GM12874 (cell line): ENCODE data around the gene KIF22.

Experiments
- TF ChIP-seq, protein P1 (sequence below): IDR thresholded peaks from 2 replicates; pipeline ENCODE4 v1.5.1; 2011; ENCODE audit warnings: low read depth, mild to moderate bottlenecking, control low read depth, low read length, moderate library complexity; ENCODE audit not compliant: insufficient read depth

Gene KIF22

GRCh38 chr16:29842732-29843346 lies 52.3 kb downstream of the KIF22 start:
- TF ChIP-seq, protein P1, sequence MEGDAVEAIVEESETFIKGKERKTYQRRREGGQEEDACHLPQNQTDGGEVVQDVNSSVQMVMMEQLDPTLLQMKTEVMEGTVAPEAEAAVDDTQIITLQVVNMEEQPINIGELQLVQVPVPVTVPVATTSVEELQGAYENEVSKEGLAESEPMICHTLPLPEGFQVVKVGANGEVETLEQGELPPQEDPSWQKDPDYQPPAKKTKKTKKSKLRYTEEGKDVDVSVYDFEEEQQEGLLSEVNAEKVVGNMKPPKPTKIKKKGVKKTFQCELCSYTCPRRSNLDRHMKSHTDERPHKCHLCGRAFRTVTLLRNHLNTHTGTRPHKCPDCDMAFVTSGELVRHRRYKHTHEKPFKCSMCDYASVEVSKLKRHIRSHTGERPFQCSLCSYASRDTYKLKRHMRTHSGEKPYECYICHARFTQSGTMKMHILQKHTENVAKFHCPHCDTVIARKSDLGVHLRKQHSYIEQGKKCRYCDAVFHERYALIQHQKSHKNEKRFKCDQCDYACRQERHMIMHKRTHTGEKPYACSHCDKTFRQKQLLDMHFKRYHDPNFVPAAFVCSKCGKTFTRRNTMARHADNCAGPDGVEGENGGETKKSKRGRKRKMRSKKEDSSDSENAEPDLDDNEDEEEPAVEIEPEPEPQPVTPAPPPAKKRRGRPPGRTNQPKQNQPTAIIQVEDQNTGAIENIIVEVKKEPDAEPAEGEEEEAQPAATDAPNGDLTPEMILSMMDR = no peak

GRCh38 chr16:29843931-29844330 lies 53.4 kb downstream of the KIF22 start:
- TF ChIP-seq, protein P1 = no peak

GRCh38 chr16:29844575-29845331 lies 54.2 kb downstream of the KIF22 start:
- TF ChIP-seq, protein P1 = no peak

DNA sequence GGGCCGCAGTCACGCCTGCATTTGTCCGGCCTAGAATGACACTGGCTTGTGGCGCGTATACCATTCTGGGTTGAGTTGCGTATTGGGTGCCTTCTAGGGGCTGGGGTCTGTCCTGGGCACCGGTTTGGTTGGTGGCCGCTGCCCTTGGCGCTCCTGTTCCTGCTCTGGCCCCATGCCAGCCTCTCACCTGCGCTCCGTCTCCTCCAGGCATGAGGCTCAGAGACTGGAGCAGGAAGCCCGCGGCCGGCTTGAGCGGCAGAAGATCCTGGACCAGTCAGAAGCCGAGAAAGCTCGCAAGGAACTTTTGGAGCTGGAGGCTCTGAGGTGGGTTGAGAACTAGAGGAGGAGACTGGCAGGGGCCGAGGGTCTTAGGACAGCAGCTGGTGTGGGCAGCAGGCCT lies 55.1 kb downstream of the KIF22 start:
- TF ChIP-seq, protein P1 = no peak

- TF ChIP-seq, protein P1 = peak; percentile 99
Observed at GRCh38 chr16:29848420-29849297, 58.1 kb downstream of the KIF22 start.

- TF ChIP-seq, protein P1 = no peak
Observed at GRCh38 chr16:29849505-29849904, 59.0 kb downstream of the KIF22 start.

GRCh38 chr16:29850998-29851397 lies 60.4 kb downstream of the KIF22 start:
- TF ChIP-seq, protein P1 = no peak
